Activated T-cell treated with anti-CD3 and anti-CD28 coated beads, Interleukin-2, amount 50 U/mL, for 48 hours (primary cell): Measurements from ENCODE around the gene DLGAP1.
"Not testable (repeated sequence)": the region's sequence is repeated elsewhere in the genome, so short reads cannot be mapped to it uniquely, and the experiment has no call there.

Experiments used
- DNase-seq, 2 experiments: peaks; one replicate each; pipeline ENCODE4 v3.0.0-alpha.2; 2020

DLGAP1 gene

DNA sequence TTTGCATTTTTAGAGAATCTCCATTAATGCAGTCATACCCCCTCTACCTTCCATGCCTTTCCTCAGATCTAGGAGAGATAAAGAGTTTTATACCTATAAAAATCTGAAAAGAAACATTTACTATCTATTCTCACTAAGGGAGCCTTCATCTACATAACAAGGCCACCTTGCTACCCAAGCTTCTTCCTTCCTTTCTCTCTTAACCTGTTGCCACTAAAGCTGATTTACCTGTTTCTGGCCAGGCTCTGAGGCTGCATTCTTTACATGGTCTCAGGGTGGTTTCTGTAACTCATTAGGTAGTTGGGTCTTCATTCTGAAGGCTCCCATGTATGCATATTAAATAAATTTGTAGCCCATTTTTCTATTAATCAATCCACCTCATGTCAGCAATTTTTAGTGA, 391.6 kb downstream of the DLGAP1 start:
- DNase-seq: no peak

DNA sequence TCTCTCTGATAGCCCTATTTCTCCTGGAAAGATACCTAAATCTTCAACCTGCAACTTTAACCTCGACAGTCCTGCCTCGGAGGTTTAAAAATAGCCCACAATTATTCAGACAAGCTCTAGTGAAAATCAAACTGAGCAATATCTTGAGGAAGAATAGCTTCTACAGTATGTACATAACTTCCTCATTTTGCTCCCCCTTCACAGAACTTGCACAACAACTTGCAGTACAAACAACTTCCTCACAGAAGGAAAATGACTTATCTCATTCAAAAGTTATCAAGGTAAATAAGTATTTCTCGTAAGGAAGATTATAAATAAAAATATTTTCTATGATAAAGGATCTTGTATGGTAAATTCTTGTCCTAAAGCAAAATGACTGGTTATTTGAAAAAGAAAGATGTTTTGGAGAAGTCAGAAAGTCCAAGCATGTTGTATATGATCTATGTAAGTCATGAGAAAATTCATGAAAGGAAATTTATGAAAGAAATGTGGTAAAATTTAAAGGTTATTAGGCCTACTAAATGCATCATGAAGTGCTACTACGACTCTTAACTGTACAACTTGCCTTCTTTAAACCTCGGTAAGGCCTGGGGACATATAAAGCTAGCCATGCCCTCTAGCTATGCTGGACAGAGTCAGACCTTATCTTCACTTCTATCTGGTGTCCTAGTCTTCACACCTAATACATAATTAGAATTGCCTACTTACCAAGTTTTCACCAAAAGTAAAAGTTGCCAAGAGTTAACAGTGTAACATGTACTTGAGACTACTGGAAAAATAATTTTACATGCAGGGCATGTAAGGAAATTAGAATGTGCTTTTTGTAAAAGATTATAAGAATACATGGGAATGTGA, 394.5 kb downstream of the DLGAP1 start:
- DNase-seq: no peak

- no peak for DNase-seq
These were observed 396.9 kb downstream of the DLGAP1 start for GRCh38 chr18:4058179-4058578.

DNA sequence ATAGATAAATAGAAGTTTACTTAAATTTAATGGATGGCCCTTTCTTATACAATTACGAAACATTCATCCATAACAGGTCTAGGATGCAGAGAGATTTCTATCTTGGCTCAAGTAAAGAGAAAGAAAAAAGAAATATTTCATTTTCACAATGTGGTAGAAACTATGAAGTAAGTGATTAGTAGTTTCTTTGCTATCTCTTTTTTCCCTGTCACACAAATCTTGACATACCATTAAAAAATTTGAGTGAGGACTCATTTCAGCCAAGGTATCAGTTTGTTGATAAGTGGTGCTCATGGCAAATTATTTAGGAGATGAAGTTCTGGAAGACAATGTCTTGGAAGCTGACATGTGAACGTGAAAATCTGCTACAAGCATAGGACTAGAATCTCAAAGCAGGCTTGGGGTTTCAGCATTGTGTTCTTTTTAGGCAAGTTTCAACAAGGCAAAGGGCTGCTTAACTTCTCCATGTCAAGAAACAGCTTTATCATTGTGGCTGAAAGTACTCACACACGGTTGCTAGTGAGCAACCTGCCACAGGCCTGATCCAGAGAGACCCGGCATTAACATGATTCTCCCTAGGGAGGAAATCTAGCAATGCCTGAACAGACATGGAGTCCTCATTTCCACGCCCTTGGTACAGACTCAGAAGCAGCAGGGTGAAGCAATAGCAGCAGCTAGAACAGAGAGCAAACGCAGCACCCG, 414.6 kb downstream of the DLGAP1 start:
- no peak for DNase-seq

DNA sequence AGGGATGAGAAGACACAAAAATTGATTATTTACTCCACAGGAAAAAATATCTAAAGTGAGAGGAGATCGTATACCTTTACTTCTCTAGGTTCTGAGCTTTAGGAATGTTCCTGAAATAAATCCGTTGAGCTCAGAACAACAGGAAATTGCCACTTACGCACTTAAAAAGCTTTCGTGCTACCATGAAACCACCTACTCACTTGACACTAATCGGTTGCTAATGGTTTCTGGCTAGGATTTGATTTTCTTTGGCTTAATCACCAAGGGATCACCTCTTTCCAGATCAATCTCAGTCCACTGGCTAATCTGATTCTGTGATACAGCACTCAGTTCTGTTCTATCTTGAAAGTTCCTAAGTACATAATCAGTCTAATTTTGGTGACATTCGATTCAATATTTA, 419.6 kb downstream of the DLGAP1 start:
- DNase-seq: no peak

- not testable (repeated sequence) for DNase-seq
These were observed 420.3 kb downstream of the DLGAP1 start for GRCh38 chr18:4034815-4035214.

GRCh38 chr18:4026542-4026941, 428.6 kb downstream of the DLGAP1 start:
- DNase-seq: no peak

DNA sequence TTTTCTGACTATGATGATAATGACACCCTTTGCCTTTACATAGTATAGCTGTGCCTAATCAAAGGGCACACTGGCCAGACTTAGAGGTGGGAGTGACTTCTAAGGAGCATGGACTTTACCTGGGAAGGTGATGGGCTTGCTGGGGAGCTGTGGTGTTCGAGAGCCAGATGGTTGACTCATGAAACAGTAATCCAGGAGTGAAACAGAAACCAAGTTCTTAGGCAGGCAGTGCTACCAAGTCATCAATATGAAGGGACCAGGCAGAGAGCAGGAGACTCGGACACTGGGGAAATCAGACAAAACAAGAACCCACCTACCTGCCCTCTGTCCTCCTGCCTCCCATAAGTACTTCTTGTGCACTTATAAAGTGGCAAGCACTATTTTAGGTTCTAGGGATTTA, 430.4 kb downstream of the DLGAP1 start:
- DNase-seq: no peak

- DNase-seq: not testable (repeated sequence)
These were observed 432.4 kb downstream of the DLGAP1 start for GRCh38 chr18:4022749-4023148.

GRCh38 chr18:4020026-4020425, 435.1 kb downstream of the DLGAP1 start:
- DNase-seq: no peak

GRCh38 chr18:4017480-4017879, 437.6 kb downstream of the DLGAP1 start:
- DNase-seq: no peak

GRCh38 chr18:4016391-4017049, 438.6 kb downstream of the DLGAP1 start:
- no peak for DNase-seq

DNA sequence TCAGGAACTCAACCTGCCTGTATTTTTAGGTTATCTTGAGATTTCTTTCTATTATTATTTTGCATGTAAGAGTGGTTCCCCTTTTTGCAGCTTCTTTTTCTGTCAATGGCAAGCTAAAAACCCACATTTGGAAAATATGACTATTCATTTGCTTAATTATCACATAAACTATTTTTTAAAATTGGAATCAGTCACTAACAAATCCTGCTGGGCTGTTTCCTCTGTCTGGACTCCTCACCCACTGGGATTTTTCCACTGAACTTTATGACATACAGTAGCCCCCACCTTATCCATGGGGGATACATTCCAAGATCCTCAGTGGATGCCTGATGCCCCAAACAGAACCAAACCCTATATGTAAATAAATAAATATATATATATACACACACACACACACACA, 447.3 kb downstream of the DLGAP1 start:
- no peak for DNase-seq

GRCh38 chr18:4004183-4004829, 450.8 kb downstream of the DLGAP1 start:
- DNase-seq: no peak

- DNase-seq: no peak
These were observed 456.3 kb downstream of the DLGAP1 start for GRCh38 chr18:3998698-3999333.

GRCh38 chr18:3995476-3996102, 459.5 kb downstream of the DLGAP1 start:
- DNase-seq: peak; percentile 56 to 68

GRCh38 chr18:3993941-3994687, 461.0 kb downstream of the DLGAP1 start:
- no peak for DNase-seq

GRCh38 chr18:3985664-3986063, 469.4 kb downstream of the DLGAP1 start:
- DNase-seq: no peak

- DNase-seq: no peak
These were observed 470.1 kb downstream of the DLGAP1 start for GRCh38 chr18:3985020-3985419.

DNA sequence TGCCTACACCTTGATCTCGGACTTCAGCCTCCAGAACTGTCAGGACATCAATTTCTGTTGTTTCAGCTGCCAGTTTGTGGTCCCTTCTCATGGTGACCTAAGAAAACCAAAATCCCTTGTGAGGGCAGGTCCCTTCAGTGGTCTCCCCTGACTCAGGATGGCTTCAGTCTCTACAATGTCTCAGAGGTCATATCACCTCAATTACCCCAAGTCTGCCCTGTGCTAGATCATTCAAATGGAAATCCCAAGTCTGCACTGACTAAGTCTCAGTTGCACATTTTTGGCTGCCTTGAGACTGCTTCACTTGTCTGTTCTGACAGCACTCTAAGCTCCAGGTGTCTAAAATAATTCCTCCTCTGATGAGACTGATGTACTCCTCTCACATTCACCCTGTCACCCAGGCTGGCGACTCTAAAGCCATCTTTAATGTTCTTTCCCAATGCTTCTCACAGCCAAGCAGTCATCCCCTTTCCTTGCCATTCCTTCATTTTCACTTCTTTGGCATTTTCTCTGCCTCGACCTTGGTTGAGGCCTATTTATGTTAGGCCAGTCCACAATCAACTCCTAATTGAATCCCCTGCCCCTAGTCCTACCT, 470.8 kb downstream of the DLGAP1 start:
- DNase-seq: no peak

DNA sequence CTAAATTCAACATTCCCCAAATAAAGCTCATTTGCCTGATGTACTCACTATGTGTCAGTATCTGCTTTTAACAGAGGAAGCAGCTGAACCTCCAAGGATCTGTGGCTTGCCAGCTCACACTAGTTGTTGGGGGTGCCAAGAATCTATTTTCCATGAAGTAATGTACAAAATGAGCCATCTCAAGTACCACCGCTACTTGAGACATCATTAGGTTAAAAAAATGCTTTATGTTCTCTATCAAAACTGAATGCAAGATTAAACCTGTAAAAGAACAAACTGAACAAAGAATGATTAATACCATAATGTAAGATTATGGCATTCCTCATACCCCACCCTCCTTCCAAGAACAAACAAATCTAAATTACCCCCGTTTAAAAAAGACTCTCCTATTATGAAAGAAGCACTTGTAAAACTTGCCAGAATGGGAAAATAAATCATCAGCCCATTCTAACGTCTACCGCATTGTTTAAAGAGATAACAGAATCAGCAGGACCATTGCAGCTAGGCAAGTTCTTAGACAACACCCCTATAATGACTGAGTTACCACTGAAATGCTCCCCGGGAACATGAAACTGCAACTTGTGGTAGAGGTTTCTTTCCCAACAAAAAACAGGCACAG, 471.6 kb downstream of the DLGAP1 start:
- no peak for DNase-seq
